SU-DHL-6 (cell line): ENCODE measurements around the gene TGM6.

Source experiments
- CTCF ChIP-seq: fragments of 200-600 bp; sonication (generic); IDR thresholded peaks from one replicate; pipeline ENCODE4 v1.5.1; 2017; ENCODE audit warnings: antibody characterized with exemption, mild to moderate bottlenecking, low read length, moderate library complexity; ENCODE audit not compliant: insufficient read depth, poor library complexity, severe bottlenecking
- EZH2phosphoT487 ChIP-seq: fragments of 200-600 bp; sonication (generic), shearing (Covaris generic); conservative IDR thresholded peaks from 2 replicates; pipeline ENCODE4 v1.6.1; 2018; ENCODE audit warnings: mild to moderate bottlenecking, antibody characterized with exemption, low read length, moderate library complexity, mixed read lengths

GRCh38 chr20:2395136-2395535 is 14.4 kb downstream of the TGM6 start:
- TF ChIP-seq CTCF (no peak), EZH2phosphoT487 (no peak)
